ENCODE results near the gene UBE2G1.

DNA sequence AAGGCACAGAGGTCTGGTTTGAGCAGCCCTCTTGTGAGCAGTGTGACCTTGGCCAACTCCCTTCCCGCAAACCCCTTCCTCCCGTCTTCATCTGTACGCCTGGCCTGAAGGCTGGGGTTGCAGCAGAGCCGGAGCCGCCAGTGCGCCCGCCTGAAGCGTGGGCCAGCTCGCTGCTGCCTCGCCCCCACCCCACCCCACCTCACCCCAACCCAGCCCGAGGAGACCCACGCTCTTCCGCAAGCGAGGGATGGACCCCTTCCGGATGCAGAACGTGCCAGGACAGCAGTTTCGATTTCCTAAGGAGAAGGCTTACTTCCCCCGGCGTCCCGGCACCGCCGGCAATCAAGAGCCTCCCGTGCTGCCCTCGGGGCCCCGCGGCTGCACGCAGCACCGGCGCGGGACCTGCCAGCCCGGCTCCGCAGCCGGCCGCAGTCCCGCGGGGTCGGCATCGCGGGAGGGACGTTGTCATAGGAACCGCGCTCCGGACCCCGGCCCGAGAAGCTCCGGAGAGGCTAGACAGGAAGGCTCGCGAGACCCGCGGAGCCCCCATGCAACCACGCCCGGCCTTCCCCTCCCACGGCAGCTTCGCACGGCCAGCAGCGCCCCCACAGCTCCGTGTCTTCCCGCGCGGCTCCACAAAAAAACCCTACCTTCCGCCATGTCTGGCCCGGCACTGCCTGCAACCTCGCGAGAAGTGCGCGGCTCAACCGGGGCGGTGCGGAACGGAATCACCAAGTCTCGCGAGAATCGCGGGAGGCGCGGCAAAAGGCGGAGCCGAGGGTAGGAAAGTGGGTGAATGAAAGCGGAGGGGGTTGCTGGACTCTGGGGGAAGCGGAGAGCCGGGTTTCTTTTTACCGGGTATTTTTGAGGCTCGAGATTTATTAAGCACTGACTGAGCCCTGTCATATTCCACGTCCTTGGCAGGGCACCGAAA lies 102.9 kb downstream of the UBE2G1 start, which contains the start of gene ANKFY1:
- TF ChIP-seq EZH2 (conservative IDR thresholded peaks at IDR 0.05; ENCODE audit: low read depth, low read length) (no peak), ZSCAN31 (CRISPR knock-in tag; IDR thresholded peaks at IDR 0.05; ENCODE audit: low read depth) (0 out of 2 replicates have a peak, but pooled peaks have one; percentile 32), ZNF337 (CRISPR knock-in tag; IDR thresholded peaks at IDR 0.05; ENCODE audit: borderline replicate concordance, low read depth) (no peak), HIVEP1 (CRISPR knock-in tag; IDR thresholded peaks at IDR 0.05) (no peak), ZBTB21 (CRISPR knock-in tag; IDR thresholded peaks at IDR 0.05) (no peak), TP53 (CRISPR knock-in tag; conservative IDR thresholded peaks at IDR 0.05) (no peak), GLI4 (CRISPR knock-in tag; IDR thresholded peaks at IDR 0.05; ENCODE audit: borderline replicate concordance) (no peak), SETDB1 (CRISPR knock-in tag; IDR thresholded peaks at IDR 0.05; ENCODE audit: borderline replicate concordance) (no peak), ZNF263 (CRISPR knock-in tag; IDR thresholded peaks at IDR 0.05) (no peak), NR2C2 (CRISPR knock-in tag; IDR thresholded peaks at IDR 0.05; ENCODE audit: borderline replicate concordance) (peak; percentile 31; the same call in 1 of the 2 replicates), ZFAT (CRISPR knock-in tag; conservative IDR thresholded peaks at IDR 0.05) (no peak)
- TF ChIP-seq, protein P1, sequence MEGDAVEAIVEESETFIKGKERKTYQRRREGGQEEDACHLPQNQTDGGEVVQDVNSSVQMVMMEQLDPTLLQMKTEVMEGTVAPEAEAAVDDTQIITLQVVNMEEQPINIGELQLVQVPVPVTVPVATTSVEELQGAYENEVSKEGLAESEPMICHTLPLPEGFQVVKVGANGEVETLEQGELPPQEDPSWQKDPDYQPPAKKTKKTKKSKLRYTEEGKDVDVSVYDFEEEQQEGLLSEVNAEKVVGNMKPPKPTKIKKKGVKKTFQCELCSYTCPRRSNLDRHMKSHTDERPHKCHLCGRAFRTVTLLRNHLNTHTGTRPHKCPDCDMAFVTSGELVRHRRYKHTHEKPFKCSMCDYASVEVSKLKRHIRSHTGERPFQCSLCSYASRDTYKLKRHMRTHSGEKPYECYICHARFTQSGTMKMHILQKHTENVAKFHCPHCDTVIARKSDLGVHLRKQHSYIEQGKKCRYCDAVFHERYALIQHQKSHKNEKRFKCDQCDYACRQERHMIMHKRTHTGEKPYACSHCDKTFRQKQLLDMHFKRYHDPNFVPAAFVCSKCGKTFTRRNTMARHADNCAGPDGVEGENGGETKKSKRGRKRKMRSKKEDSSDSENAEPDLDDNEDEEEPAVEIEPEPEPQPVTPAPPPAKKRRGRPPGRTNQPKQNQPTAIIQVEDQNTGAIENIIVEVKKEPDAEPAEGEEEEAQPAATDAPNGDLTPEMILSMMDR (CRISPR knock-in tag; IDR thresholded peaks at IDR 0.05) = peak; percentile 58
- TF ChIP-seq, protein P2, sequence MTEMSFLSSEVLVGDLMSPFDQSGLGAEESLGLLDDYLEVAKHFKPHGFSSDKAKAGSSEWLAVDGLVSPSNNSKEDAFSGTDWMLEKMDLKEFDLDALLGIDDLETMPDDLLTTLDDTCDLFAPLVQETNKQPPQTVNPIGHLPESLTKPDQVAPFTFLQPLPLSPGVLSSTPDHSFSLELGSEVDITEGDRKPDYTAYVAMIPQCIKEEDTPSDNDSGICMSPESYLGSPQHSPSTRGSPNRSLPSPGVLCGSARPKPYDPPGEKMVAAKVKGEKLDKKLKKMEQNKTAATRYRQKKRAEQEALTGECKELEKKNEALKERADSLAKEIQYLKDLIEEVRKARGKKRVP (CRISPR knock-in tag; IDR thresholded peaks at IDR 0.05) = peak in 1 of 2 experiments; percentile 41; a peak in 2 of 4 replicates
- TF ChIP-seq, protein P3, sequence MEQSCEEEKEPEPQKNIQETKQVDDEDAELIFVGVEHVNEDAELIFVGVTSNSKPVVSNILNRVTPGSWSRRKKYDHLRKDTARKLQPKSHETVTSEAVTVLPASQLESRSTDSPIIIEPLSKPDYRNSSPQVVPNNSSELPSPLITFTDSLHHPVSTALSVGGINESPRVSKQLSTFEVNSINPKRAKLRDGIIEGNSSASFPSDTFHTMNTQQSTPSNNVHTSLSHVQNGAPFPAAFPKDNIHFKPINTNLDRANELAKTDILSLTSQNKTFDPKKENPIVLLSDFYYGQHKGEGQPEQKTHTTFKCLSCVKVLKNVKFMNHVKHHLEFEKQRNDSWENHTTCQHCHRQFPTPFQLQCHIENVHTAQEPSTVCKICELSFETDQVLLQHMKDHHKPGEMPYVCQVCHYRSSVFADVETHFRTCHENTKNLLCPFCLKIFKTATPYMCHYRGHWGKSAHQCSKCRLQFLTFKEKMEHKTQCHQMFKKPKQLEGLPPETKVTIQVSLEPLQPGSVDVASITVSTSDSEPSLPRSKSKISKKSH (CRISPR knock-in tag; IDR thresholded peaks at IDR 0.05; ENCODE audit: borderline replicate concordance) = no peak; the same call in 1 of the 2 replicates

All from HepG2 (cell line).